HepG2 (cell line): Measurements from ENCODE around the gene COPZ2. TPM values are rescaled to one million over a fixed set of nuclear protein-coding genes. Genes with fewer than 3 reads are reported as not detected.

Experiments used
- ELF4 ChIP-seq: sonication (generic); formaldehyde crosslinking; IDR thresholded peaks from 2 replicates; pipeline ENCODE4 v1.5.0; 2020; ENCODE audit warnings: missing genetic modification reagents, mild to moderate bottlenecking, moderate library complexity, borderline replicate concordance
- PAWR ChIP-seq: sonication (generic); formaldehyde crosslinking; IDR thresholded peaks from 2 replicates; pipeline ENCODE4 v1.4.0; 2020; ENCODE audit warnings: missing genetic modification reagents, mild to moderate bottlenecking, borderline replicate concordance
- RBM22 ChIP-seq: fragments of 200-400 bp; formaldehyde crosslinking; optimal IDR thresholded peaks from 2 replicates; pipeline ENCODE3; 2017; ENCODE audit warnings: mild to moderate bottlenecking, low read length, moderate library complexity
- RCOR2 ChIP-seq: IDR thresholded peaks from 2 replicates; pipeline ENCODE4 v1.6.1; 2016; ENCODE audit warnings: missing biosample characterization, missing genetic modification reagents
- SAP130 ChIP-seq: IDR thresholded peaks from 2 replicates; pipeline ENCODE4 v1.6.1; 2016; ENCODE audit warnings: low read depth
- SIN3A ChIP-seq: IDR thresholded peaks from 2 replicates; pipeline ENCODE4 v1.6.1; 2011; ENCODE audit warnings: low read depth, mild to moderate bottlenecking, control low read depth, low read length, borderline replicate concordance
- TBX2 ChIP-seq: sonication (generic); formaldehyde crosslinking; IDR thresholded peaks from 2 replicates; pipeline ENCODE4 v1.5.0; 2020; ENCODE audit warnings: missing genetic modification reagents, mild to moderate bottlenecking, borderline replicate concordance
- YEATS4 ChIP-seq: sonication (generic); formaldehyde crosslinking; IDR thresholded peaks from 2 replicates; pipeline ENCODE4 v1.4.0; 2020; ENCODE audit warnings: missing genetic modification reagents, borderline replicate concordance
- ZFX ChIP-seq: sonication (generic); formaldehyde crosslinking; IDR thresholded peaks from 2 replicates; pipeline ENCODE4 v1.4.0; 2020; ENCODE audit warnings: mild to moderate bottlenecking, low read depth, missing genetic modification reagents, moderate library complexity
- ZMAT3 ChIP-seq: sonication (generic); formaldehyde crosslinking; conservative IDR thresholded peaks from 2 replicates; pipeline ENCODE4 v1.7.0; 2021; ENCODE audit warnings: missing genetic modification reagents
- ZNF33B ChIP-seq: sonication (generic); formaldehyde crosslinking; IDR thresholded peaks from 2 replicates; pipeline ENCODE4 v1.5.1; 2020; ENCODE audit warnings: mild to moderate bottlenecking, missing genetic modification reagents
- ZNF383 ChIP-seq: sonication (generic); formaldehyde crosslinking; IDR thresholded peaks from 2 replicates; pipeline ENCODE4 v1.4.0; 2020; ENCODE audit warnings: missing genetic modification reagents, mild to moderate bottlenecking, borderline replicate concordance
- ZNF501 ChIP-seq: sonication (generic); formaldehyde crosslinking; IDR thresholded peaks from 2 replicates; pipeline ENCODE4 v1.5.1; 2020; ENCODE audit warnings: mild to moderate bottlenecking, moderate library complexity, missing genetic modification reagents
- ZNF570 ChIP-seq: sonication (generic); formaldehyde crosslinking; IDR thresholded peaks from 2 replicates; pipeline ENCODE4 v1.4.0; 2020; ENCODE audit warnings: mild to moderate bottlenecking, missing genetic modification reagents, borderline replicate concordance
- ZNF629 ChIP-seq: sonication (generic); formaldehyde crosslinking; conservative IDR thresholded peaks from 2 replicates; pipeline ENCODE4 v1.5.0; 2020; ENCODE audit warnings: missing genetic modification reagents
- ZNF878 ChIP-seq: sonication (generic); formaldehyde crosslinking; IDR thresholded peaks from 2 replicates; pipeline ENCODE4 v1.8.1; 2023; ENCODE audit warnings: mild to moderate bottlenecking, missing genetic modification reagents, moderate library complexity
- polyA plus RNA-seq, 8 experiments: library from polyadenylated mRNA; depleted of rRNA in 3 of 8; stranded (reverse) in 7 of 8; unstranded in 1 of 8; fragments of >200 nt; fragmentation: Illumina TruSeq in 4 of 8; extraction: Trizol in 4 of 8; gene quantifications; 2 replicates each; pipeline versions ENCODE4 v1.2.1 to v1.2.3, GENCODE V29; 2011 to 2016; ENCODE audit warnings: low read depth in 4 of 8, missing spikeins in 1 of 8, mixed read lengths in 1 of 8; ENCODE audit not compliant: insufficient read depth in 1 of 8
- total RNA-seq, 5 experiments: library from RNA; depleted of rRNA; stranded (reverse); fragments of >200 nt; fragmentation: Illumina TruSeq; extraction: Trizol; gene quantifications; 2 replicates each; pipeline ENCODE4 v1.2.3, GENCODE V29; 2016; ENCODE audit warnings: low read depth in 1 of 5
- TF ChIP-seq, protein P1 (sequence below): sonication (generic); formaldehyde crosslinking; IDR thresholded peaks from 2 replicates; pipeline ENCODE4 v1.4.0; 2020; ENCODE audit warnings: missing genetic modification reagents
- TF ChIP-seq, protein P2 (sequence below): sonication (generic); formaldehyde crosslinking; IDR thresholded peaks from 2 replicates; pipeline ENCODE4; 2020; ENCODE audit warnings: missing genetic modification reagents, mild to moderate bottlenecking, borderline replicate concordance
- TF ChIP-seq, protein P3 (sequence below): sonication (generic); formaldehyde crosslinking; IDR thresholded peaks from 2 replicates; pipeline ENCODE4 v1.8.1; 2023; ENCODE audit warnings: missing genetic modification reagents, mild to moderate bottlenecking, borderline replicate concordance
- TF ChIP-seq, protein P4 (sequence below): sonication (generic); formaldehyde crosslinking; conservative IDR thresholded peaks from 2 replicates; pipeline ENCODE4 v1.8.1; 2023; ENCODE audit warnings: missing genetic modification reagents
- TF ChIP-seq, protein P5 (sequence below): IDR thresholded peaks from 2 replicates; pipeline ENCODE4 v1.6.1; 2016; ENCODE audit warnings: control low read depth

COPZ2 gene
- total and polyA plus RNA-seq, 2 of the 13 experiments (the other 11 are each of a cell fraction or from before 2014, with no cell fraction given) = 0.61 to 1.5 TPM

DNA sequence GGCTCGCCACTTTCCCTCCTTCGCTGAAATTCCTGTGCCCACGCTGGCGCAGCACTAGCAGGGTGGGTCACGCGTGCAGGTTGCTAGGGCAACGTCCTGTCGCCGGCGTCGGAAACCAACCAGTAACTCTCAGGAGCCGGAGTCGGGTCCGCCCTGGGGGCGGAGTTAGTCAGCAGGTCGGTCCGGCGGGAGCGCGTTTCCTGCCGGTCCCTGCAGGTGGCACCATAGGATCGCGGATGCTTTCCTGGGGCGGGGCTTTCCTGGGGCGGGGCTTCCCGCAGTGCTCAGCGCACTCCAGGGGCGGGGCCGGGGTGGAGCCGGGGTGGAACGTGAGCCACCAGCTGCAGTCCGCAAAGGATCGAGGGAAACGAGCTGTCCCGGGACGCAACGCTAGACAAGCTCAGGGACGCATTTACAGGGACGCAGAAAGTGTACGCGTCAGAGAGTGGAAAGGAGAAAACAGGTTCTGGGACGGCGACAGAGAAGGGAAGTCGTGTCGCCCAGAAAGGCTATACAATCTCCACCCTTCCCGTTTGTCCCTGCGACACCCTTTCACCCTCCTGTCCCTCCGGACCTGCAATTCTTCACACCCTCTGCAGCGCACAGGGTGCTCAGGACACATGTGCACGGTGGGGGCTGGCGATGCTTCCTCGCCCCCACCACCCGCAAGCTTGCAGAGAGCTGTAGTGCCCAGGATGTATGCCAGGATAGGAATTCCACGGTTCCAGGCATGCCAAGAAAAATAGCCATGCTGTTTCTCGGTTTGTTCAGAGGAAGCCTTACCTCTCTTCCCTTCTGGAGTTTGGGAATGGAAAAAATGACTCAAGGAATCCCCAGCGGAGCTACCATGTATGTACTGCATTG lies 12.3 kb downstream of the COPZ2 start (continued):
- TF ChIP-seq, protein P1, sequence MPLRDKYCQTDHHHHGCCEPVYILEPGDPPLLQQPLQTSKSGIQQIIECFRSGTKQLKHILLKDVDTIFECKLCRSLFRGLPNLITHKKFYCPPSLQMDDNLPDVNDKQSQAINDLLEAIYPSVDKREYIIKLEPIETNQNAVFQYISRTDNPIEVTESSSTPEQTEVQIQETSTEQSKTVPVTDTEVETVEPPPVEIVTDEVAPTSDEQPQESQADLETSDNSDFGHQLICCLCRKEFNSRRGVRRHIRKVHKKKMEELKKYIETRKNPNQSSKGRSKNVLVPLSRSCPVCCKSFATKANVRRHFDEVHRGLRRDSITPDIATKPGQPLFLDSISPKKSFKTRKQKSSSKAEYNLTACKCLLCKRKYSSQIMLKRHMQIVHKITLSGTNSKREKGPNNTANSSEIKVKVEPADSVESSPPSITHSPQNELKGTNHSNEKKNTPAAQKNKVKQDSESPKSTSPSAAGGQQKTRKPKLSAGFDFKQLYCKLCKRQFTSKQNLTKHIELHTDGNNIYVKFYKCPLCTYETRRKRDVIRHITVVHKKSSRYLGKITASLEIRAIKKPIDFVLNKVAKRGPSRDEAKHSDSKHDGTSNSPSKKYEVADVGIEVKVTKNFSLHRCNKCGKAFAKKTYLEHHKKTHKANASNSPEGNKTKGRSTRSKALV = no peak
- TF ChIP-seq, protein P2, sequence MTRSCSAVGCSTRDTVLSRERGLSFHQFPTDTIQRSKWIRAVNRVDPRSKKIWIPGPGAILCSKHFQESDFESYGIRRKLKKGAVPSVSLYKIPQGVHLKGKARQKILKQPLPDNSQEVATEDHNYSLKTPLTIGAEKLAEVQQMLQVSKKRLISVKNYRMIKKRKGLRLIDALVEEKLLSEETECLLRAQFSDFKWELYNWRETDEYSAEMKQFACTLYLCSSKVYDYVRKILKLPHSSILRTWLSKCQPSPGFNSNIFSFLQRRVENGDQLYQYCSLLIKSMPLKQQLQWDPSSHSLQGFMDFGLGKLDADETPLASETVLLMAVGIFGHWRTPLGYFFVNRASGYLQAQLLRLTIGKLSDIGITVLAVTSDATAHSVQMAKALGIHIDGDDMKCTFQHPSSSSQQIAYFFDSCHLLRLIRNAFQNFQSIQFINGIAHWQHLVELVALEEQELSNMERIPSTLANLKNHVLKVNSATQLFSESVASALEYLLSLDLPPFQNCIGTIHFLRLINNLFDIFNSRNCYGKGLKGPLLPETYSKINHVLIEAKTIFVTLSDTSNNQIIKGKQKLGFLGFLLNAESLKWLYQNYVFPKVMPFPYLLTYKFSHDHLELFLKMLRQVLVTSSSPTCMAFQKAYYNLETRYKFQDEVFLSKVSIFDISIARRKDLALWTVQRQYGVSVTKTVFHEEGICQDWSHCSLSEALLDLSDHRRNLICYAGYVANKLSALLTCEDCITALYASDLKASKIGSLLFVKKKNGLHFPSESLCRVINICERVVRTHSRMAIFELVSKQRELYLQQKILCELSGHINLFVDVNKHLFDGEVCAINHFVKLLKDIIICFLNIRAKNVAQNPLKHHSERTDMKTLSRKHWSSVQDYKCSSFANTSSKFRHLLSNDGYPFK (CRISPR knock-in tag) = no peak
- TF ChIP-seq ELF4 (CRISPR knock-in tag) (no peak), SAP130 (CRISPR knock-in tag) (peak; percentile 95), ZNF501 (no peak), PAWR (CRISPR knock-in tag) (0 out of 2 replicates have a peak, but pooled peaks have one; percentile 8), ZNF878 (CRISPR knock-in tag) (no peak), ZNF33B (CRISPR knock-in tag) (no peak), SIN3A (peak; percentile 97), ZNF383 (no peak; the same call in 1 of the 2 replicates), ZNF570 (CRISPR knock-in tag) (no peak), ZFX (CRISPR knock-in tag) (peak; percentile 41; the same call in 1 of the 2 replicates), TBX2 (CRISPR knock-in tag) (peak; percentile 75), ZMAT3 (CRISPR knock-in tag) (no peak), ZNF629 (CRISPR knock-in tag) (0 out of 2 replicates have a peak, but pooled peaks have one; percentile 17), YEATS4 (CRISPR knock-in tag) (0 out of 2 replicates have a peak, but pooled peaks have one; percentile 53), RBM22 (peak; percentile 97), RCOR2 (CRISPR knock-in tag) (0 out of 2 replicates have a peak, but pooled peaks have one; percentile 4)
- TF ChIP-seq, protein P3, sequence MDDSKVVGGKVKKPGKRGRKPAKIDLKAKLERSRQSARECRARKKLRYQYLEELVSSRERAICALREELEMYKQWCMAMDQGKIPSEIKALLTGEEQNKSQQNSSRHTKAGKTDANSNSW = no peak
- TF ChIP-seq, protein P4, sequence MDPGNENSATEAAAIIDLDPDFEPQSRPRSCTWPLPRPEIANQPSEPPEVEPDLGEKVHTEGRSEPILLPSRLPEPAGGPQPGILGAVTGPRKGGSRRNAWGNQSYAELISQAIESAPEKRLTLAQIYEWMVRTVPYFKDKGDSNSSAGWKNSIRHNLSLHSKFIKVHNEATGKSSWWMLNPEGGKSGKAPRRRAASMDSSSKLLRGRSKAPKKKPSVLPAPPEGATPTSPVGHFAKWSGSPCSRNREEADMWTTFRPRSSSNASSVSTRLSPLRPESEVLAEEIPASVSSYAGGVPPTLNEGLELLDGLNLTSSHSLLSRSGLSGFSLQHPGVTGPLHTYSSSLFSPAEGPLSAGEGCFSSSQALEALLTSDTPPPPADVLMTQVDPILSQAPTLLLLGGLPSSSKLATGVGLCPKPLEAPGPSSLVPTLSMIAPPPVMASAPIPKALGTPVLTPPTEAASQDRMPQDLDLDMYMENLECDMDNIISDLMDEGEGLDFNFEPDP = no peak
- TF ChIP-seq, protein P5, sequence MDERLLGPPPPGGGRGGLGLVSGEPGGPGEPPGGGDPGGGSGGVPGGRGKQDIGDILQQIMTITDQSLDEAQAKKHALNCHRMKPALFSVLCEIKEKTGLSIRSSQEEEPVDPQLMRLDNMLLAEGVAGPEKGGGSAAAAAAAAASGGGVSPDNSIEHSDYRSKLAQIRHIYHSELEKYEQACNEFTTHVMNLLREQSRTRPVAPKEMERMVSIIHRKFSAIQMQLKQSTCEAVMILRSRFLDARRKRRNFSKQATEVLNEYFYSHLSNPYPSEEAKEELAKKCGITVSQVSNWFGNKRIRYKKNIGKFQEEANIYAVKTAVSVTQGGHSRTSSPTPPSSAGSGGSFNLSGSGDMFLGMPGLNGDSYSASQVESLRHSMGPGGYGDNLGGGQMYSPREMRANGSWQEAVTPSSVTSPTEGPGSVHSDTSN (CRISPR knock-in tag) = peak; percentile 67; the same call in 1 of the 2 replicates
